IPS-NIHi11 (cell line): ENCODE measurements around the gene VTI1A.
A peak's percentile ranks its signal among the peaks of the same experiment; 100 is the strongest.
"Not testable (repeated sequence)": the region's sequence is repeated elsewhere in the genome, so short reads cannot be mapped to it uniquely, and the experiment has no call there.

Experiments used
- DNase-seq: peaks from one replicate; pipeline ENCODE4 v3.0.0; 2012; ENCODE audit warnings: mixed read lengths, low spot score

Gene VTI1A

GRCh38 chr10:112835217-112835715 lies 388.3 kb downstream of the VTI1A start:
- no peak for DNase-seq

GRCh38 chr10:112835944-112836451 lies 389.0 kb downstream of the VTI1A start:
- no peak for DNase-seq

- DNase-seq = peak; percentile 28
Observed at GRCh38 chr10:112838784-112839481, 391.9 kb downstream of the VTI1A start.

- no peak for DNase-seq
Observed at GRCh38 chr10:112839928-112840654, 393.1 kb downstream of the VTI1A start.

GRCh38 chr10:112841549-112841948 lies 394.5 kb downstream of the VTI1A start:
- DNase-seq = no peak

GRCh38 chr10:112842832-112843360 lies 395.9 kb downstream of the VTI1A start:
- no peak for DNase-seq

- no peak for DNase-seq
Observed at GRCh38 chr10:112843623-112844022, 396.6 kb downstream of the VTI1A start.

GRCh38 chr10:112844681-112845544 lies 397.9 kb downstream of the VTI1A start:
- DNase-seq = no peak

GRCh38 chr10:112847778-112848177 lies 400.8 kb downstream of the VTI1A start:
- DNase-seq = no peak

GRCh38 chr10:112848228-112848627 lies 401.2 kb downstream of the VTI1A start:
- DNase-seq = no peak

GRCh38 chr10:112848868-112849430 lies 401.9 kb downstream of the VTI1A start:
- no peak for DNase-seq

GRCh38 chr10:112849546-112849945 lies 402.5 kb downstream of the VTI1A start:
- DNase-seq = no peak

- DNase-seq = no peak
Observed at GRCh38 chr10:112851181-112851580, 404.2 kb downstream of the VTI1A start.

- no peak for DNase-seq
Observed at GRCh38 chr10:112851588-112852211, 404.7 kb downstream of the VTI1A start.

GRCh38 chr10:112852306-112852705 lies 405.3 kb downstream of the VTI1A start:
- DNase-seq = no peak

- DNase-seq = no peak
Observed at GRCh38 chr10:112855134-112855533, 408.1 kb downstream of the VTI1A start.

GRCh38 chr10:112857493-112857892 lies 410.5 kb downstream of the VTI1A start:
- no peak for DNase-seq

- no peak for DNase-seq
Observed at GRCh38 chr10:112858986-112859651, 412.1 kb downstream of the VTI1A start.

GRCh38 chr10:112859793-112860192 lies 412.8 kb downstream of the VTI1A start:
- no peak for DNase-seq

- not testable (repeated sequence) for DNase-seq
Observed at GRCh38 chr10:112863461-112863860, 416.4 kb downstream of the VTI1A start.
